GM19324 (cell line): ENCODE measurements around the gene TENT4A.

Experiments
- ATAC-seq: cut with Tn5 transposase; IDR thresholded peaks from one replicate; pipeline ENCODE4 v1.9.1; 2021; ENCODE audit warnings: mild to moderate bottlenecking, moderate library complexity; ENCODE audit not compliant: unreplicated experiment, low FRiP score

The TENT4A gene

DNA sequence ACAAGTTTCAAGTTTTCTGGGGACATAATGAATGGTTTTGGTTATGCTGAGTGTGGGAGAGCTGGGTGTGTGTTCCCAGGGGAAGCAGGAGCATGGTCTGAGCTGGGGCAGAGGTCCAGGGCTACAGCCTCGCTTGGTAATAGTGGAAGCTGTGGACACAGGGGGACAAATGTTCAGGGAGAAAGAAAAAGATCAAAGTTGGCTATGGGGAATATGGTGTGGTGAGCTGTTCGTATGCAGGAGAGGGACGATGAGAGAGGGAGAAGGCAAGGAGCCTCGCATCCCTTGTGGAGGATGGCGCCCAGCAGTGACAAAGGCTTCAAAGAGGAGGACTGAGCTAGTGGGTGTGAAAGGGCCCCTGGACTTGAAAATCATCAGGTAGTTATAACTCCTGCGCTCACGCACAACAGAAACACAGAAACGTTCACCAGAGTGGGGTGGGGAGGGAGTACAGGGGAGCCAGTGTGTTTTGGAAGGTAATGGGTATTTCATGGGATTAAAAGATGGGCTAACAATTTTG is 77.2 kb downstream of the TENT4A start:
- no peak for ATAC-seq

DNA sequence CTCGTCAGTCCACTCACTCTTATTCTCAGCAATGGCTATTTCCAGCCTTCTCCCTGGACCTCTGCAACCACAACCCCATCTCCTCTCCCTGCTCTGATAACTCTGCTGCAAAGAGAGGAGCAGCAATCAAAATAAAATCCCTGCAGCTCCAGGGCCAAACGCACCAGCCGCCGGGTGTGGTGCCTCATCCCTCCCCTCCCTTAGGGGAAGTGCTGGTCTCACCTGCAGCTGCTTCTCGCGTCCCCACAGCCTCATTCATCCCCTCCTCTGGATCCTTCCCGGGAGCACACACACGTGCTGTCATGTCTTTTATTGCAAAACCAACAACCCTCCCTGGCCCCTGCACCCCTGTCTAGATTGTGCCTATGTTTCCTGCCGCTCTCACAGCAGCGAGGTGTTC is 77.8 kb downstream of the TENT4A start:
- ATAC-seq: no peak

DNA sequence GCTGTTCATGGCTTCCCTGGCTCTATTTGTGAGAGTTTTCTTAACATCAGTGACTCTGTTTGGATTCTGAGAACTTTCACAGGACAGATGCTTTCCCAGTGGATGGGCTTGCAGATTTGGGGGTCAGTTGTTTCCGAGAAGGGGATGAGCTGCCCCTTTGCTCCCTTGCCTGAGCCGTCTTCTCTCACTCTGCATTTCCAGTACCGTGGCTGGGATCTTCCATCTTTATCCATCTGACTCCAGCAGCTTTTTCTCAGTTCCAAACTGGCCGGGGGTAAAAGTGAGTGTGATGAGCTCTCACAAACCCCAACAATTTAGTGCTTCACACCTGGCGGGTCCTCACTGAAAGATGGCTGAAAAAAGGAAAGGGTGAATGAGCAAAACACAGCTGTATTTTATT is 79.1 kb downstream of the TENT4A start:
- no peak for ATAC-seq

DNA sequence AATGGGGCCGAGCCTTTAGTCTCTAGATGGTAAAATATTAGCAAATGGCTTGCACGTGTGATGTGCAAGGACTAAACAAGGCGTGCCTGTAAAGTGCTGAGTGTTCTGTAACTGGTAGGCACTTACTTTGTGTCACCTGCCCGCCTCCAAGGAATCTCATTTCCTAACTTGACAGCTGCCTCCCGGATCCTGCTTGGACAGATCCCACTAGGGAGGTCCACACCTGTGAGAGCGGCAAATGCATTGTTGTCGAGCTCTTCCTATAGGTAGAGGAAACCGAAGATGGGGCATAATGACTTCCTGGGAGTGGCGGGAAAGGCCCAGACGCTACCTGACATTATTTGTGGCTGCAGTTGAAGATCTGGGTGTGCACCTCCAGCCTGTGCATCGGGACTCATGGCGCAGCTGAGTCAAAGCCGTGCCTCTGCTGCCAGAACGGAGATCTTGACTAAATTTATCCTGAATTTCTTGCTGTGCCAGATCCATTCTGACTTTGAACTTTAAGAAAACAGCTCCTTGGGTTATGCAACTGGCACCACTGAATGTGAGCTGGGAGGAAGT is 79.8 kb downstream of the TENT4A start:
- ATAC-seq: no peak

DNA sequence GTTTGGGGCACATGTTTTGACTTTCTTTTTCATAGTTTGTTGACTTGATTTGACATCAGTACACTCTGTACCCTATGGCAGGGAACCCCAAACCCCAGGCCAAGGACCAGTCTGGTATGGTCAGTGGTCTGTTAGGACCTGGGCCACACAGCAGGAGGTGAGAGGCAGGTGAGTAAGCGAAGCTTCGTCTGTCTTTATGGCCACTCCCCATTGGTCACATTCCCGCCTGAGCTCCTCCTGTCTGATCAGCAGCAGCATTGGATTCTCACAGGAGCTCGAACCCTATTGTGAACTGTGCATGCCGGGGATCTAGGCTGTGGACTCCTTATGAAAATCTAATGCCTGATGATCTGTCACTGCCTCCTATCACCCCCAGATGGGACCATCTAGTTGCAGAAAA is 88.0 kb downstream of the TENT4A start:
- ATAC-seq: no peak

DNA sequence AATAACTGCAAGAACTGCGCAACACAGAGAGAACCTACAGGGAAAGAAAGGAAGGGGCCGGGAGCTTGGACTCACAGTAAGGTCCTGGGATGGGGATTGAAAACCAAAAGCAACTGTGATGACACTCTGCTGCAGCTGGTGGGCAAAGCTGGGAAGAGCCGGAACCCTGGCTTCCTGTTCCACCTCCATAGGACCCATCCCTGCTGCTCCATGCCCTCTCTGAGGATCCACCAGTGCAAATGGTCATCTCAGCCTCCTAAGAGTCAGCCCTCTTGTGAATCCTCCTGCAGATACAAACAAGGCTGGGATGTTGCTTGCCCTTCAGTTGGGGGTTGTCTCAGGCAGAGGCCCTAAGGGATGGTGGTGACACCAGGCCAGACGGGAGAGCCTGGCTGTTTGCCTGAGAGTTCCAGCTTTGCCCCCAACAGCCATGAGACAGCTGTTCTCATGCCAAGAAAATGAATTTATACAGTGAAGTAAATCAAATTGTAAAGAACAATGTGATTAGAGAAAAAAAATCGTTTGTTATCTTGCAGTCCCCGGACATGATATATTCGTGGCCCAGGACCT is 90.8 kb downstream of the TENT4A start:
- no peak for ATAC-seq

DNA sequence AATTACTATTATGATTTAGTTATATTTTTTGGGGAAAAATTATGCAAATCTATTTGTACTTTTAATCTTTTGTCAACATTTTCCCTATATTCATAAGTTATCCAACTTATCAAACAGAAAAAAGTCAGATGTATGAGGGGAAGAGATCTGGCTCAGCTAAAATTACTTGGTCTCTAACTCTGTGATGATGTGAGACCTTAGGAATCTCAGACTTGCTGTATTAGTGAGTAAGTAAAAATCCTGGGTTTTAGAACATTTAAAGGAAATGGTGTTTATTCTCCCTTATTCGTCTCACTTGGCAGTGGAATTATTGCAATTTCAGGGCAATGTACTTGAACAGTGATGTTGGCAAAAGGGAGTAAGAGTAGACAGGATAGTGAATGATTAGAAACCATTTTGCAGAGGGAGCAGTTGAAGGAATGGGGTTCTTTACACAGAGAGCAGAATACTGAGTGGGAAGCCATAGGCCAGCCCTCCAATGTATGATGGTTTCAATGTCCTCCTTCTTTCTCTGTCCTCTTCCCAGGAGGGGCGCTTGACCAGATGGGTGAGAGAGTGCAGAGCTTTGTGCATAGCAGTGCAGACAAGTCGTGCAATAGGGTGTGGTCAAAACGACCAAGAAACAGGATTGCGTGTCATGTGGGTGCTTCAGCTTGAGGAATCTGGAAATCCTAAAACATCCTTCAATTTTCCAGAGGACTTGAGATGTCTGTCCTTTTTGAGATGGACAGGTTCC is 91.7 kb downstream of the TENT4A start:
- ATAC-seq: no peak

DNA sequence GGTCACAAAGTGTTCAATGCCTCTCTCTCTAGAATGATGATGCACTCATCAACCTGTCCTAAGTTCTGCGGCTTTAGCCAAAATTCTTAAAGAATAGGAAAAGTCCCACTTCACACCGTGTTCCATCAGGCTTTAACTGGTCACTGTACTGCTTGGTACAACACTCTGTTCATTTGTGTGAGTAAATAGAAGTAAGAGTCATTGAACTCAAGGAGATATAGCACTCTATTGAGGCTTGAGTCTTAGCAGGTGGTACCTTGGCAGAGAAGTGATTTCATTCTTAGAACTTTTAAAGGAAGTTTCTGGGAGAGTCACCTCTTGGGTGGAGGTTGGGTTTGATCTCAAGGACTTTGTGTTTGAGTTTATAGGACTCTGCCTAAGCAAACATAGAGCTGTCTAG is 92.6 kb downstream of the TENT4A start:
- no peak for ATAC-seq
